Measurements from ENCODE around the gene RELN.

The RELN gene

GRCh38 chr7:103710247-103710646, 279.2 kb downstream of the RELN start:
- no peak for TF ChIP-seq CTCF (IDR thresholded peaks at IDR 0.05; ENCODE audit: insufficient read depth, low read depth, low read length, missing control alignments)
- DNase-seq (ENCODE audit: low read depth) = peak; percentile 37
- H3K4me3 ChIP-seq (ENCODE audit: low read length) = no peak overlapping the region

DNA sequence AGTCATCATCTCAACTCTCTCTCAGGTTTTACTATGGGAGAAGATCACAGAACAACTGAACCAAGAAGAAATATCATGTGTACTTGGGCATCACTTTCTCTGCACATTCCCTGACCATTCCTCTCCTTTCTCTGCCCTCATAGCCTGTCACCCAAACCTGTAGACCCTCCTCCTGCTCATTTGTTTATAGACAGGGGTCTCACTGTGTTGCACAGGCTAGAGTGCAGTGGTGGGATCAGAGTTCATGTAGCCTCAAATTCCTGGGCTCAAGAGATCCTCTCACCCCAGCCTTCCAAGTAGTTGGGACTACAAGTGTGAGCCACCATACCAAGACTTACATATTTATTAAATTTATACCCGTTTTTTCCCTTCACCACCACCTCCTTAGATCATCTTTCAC, 282.7 kb downstream of the RELN start:
- TF ChIP-seq CTCF (IDR thresholded peaks at IDR 0.05; ENCODE audit: insufficient read depth, low read depth, low read length, missing control alignments) = no peak
- DNase-seq (ENCODE audit: low read depth) = no peak
- H3K4me3 ChIP-seq (ENCODE audit: low read length) = no peak overlapping the region

DNA sequence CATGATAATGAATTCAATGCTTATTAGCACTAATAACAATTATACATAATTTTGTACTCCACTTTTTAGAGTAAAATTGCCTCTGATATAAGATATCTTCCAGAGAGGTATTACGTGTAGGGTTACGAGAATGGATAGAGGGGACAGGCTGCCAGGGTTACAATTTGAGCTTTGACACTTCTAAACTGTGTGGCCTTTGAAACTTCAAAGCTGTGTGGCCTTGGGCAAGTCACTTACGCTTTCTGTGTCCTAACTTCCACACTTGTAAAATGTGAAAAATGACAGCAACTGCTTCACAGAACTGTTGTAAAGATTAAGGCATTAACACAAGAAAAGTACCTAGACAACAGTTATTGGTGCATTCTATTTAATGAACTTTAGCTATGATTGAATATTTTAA, 283.9 kb downstream of the RELN start:
- TF ChIP-seq CTCF (IDR thresholded peaks at IDR 0.05; ENCODE audit: insufficient read depth, low read depth, low read length, missing control alignments) = no peak
- no peak overlapping the region for H3K4me3 ChIP-seq (ENCODE audit: low read length)
- no peak for DNase-seq (ENCODE audit: low read depth)

DNA sequence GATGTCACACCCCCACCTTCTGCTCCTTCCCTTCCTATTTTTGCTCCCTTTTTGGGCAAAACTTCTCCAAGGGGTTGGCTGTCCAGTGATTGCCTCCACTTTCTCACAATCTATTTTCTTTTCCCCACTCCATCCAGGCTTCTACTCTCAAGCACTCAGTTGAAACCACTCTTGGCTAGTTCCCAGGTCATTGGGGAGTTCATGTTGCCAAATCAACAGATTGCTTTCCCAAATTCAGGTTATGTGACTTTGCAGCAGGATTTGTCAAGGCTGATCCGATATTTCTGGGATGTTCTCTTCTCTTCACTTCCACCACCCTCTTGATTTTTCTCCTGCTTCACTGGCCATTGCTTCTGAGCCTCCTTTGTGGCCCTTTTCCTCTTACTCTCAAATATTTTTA, 284.8 kb downstream of the RELN start:
- no peak for TF ChIP-seq CTCF (IDR thresholded peaks at IDR 0.05; ENCODE audit: insufficient read depth, low read depth, low read length, missing control alignments)
- no peak overlapping the region for H3K4me3 ChIP-seq (ENCODE audit: low read length)
- DNase-seq (ENCODE audit: low read depth) = no peak

- DNase-seq (ENCODE audit: low read depth) = no peak
- no peak for TF ChIP-seq CTCF (IDR thresholded peaks at IDR 0.05; ENCODE audit: insufficient read depth, low read depth, low read length, missing control alignments)
- H3K4me3 ChIP-seq (ENCODE audit: low read length) = no peak overlapping the region
These were observed 286.5 kb downstream of the RELN start for GRCh38 chr7:103702982-103703381.

DNA sequence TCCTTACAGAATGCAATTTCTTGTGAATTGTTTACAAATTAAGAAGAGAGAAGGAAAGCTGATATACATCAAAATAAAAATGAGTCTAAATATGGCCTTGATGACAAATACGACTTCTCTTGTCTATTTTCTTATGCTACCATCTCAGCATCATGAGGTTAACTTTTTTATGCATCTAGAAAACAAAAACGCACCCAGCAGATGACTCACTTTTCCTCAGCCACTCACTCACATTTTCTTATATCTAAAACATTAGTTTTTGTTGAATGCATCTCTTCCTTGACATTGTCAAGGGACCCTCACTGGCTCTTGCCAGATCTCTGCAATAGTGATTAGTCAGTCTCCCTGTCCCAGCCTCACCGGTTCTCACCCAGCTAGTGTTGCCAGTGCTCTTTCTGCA, 287.0 kb downstream of the RELN start:
- TF ChIP-seq CTCF (IDR thresholded peaks at IDR 0.05; ENCODE audit: insufficient read depth, low read depth, low read length, missing control alignments) = no peak
- no peak overlapping the region for H3K4me3 ChIP-seq (ENCODE audit: low read length)
- DNase-seq (ENCODE audit: low read depth) = no peak

- TF ChIP-seq CTCF (IDR thresholded peaks at IDR 0.05; ENCODE audit: insufficient read depth, low read depth, low read length, missing control alignments) = no peak
- no peak overlapping the region for H3K4me3 ChIP-seq (ENCODE audit: low read length)
- DNase-seq (ENCODE audit: low read depth) = no peak
These were observed 290.4 kb downstream of the RELN start for GRCh38 chr7:103699032-103699431.

Data from epithelial cell of esophagus (primary cell).